Activated CD4-positive, alpha-beta T cell treated with anti-CD3 and anti-CD28 coated beads, Interleukin-10, Interleukin-2, amounts not matched to agents 100 ng/mL and 50 ng/mL, durations not matched to agents 16 hours and 8 hours (primary cell): ENCODE results near the gene ADCY7.

Experiments used
- DNase-seq: peaks from one replicate; pipeline ENCODE4 v3.0.0-alpha.2; 2020

ADCY7 gene

DNA sequence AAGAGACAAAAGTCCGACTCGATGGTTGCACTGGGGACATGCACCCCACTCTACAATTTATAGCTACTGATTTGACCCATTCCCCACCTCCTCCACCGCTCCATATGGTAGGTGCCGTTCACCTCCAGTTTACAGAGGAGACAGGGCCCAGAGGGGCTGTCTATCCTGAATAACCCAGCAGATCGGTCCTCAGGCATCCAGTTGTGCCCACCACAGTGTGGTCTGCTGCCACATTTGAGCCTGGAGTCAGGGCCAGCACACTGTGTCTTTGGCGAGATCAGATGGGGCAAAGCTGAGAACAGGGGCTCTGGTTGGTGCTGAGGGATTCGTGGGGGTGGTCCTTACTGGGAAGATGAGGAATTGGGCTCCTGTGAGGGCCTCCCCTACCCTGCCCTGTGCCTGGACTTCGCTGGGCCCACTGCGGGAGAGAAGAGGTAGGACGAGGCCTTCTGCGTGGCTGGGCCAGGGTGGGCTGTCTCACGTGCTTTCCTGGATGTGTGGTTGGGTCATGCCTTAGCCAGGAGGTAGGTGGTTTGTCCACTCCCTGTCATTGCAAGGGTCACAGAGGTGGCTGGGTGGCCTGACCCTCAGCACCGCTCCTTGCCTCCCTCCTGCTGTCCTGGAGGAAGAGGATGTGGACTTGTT, 2.8 kb downstream of the ADCY7 start:
- no peak for DNase-seq

DNA sequence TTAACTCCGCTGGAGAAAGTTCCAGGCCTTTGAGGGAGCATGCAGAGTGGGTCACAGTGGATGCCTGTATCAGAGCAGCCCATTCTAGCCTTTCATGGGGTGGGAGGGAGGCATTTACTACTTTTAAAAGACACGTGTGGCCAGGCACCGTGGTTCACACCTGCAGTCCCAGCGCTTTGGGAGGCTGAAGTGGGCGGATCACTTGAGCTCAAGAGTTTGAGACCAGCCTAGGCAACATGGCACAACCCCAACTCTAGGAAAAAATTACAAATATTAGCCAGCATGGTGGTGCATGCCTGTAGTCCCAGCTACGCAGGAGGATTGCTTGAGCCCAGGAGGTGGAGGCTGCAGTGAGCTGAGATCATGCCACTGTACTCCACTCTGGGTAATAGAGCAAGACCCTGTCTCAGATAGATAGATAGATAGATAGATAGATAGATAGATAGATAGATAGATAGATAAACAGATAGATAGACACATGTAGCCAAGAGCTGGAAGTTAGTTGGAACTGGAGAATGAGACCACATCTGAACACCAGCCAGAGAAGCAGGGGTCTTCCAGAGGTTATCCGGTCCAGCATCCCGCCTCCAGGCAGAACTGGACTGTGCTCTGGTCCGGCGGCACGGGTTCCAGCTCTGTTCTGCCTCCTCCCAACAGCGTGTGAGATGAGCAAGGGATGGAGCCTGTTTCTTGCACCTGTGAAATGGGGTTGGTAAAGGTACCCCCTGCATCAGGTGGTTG, 3.6 kb downstream of the ADCY7 start:
- DNase-seq = no peak

DNA sequence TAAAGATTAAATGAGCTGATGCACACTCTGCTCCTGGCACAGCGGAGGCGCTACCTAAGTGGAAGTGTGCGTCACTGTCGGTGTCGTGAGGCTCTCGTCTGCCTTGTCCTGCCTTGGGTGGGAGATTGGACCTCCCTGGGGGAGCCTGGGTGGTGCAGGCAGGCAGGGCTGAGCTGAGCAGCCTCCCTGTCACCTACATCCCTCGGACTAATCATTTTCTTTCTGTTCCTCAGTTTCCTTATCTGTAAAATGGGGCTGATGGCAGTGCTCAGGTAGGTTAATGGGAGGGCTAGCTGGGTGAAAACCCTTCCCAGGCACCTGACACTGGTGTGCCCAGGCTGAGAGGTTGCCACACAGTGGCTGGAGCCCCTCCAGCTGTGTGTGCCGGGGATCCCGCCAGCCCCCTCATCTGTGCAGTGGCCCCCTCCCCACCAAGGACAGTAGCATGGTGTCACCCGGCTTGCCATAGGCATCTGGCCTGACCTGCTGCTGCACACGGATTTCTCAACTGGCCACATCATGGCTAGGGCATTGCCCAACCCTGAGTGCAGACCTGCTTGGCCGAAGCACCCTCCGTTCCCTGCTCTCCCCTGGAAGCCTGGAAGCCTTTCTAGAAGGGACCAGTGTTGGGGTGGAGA, 4.3 kb downstream of the ADCY7 start:
- DNase-seq = no peak

DNA sequence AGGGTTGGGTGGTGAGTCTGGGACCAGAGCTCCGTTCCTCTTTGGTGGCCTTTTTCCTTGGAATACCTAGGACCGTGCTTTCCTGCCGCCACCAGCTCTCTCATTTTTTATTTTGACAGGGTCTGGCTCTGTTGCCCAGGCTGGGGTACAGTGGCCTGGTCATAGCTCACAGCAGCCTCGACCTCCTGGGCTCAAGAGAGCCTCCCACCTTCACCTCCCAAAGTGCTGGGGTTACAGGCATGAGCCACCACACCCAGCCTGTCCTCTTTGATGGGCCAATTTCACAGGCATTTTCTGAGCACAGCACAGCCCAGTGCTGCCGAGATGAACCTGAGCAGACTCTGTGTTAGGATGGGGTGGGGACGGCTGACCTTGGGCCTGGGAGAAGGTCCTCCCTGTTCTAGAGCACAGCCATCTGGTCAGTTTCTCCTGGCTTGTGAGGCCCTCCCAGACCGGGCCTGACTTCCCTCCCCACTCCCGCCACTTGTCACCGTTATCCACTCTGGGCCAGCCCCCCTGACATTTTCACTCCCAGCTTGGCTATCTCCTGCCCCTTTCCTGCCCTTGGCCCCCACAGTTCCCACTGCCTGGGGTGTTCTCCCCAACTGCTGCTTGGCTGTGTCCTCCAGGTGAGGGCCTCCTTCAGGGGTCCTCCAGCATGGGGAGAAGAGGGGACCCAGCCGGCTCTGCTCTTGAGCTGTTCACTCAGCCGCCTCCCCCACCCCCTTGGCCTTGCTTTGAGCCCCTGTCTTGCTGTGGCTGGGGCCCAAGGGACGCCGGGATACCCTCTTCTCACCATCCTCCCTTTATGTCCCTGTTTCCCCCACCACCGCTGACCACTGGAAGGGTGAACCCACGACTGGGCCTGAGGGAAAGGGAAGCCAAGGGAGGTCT, 5.0 kb downstream of the ADCY7 start:
- no peak for DNase-seq

DNA sequence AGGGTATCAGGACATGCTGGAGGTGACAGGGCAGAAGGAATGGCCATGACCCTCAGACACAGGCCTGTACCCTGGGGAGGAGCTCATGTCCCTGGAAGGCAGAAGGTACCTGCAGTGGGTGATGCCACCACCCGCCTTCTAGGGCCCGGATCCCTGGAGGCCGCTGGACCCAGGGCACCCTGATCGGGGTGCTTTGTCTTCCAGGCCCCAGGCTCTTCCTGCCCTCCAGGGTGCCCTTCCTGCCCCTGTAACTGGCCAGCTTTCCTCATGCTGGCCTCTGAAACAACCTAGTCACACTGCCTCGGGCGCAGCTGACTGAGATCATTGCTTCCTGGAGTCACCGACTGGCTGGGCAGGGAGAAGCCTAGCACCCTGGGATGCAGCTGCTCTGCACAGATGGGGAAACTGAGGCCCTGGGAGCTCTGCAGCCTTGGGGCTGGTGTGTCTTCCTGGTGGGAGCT, 5.8 kb downstream of the ADCY7 start:
- DNase-seq = no peak

DNA sequence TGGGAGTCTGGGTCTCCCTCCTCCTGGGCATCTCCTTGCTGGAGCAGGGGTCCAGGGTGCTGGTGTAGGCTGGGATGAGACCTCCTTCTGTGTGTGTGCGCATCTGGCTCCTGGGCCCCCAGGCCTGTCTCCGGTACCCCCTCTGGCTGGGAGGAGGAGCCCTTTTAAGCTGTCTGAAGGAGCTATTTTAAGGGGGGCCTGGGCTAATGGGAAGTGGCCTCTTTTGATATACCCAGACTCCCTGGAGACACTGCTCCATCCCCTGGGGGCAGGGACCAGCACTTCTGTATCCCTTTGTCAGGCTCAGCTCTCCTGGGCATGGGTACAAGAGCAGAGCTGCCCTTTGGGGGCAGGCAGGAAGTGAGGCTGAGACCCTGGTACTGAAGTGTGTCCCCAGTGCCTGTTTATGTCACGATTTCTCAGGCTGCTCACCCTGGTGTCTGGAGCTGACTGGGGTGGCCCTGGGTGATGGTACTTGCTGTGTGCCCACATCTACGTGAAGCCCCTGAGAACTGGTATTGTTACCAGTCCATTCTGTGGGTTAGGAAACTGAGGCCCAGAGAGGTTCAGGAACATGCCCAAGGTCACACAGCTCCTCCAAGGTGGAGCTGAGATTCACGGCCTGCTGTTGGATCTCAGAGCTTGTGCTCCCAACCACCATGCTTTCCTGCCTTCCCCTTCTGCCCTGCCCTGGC, 6.5 kb downstream of the ADCY7 start:
- no peak for DNase-seq

DNA sequence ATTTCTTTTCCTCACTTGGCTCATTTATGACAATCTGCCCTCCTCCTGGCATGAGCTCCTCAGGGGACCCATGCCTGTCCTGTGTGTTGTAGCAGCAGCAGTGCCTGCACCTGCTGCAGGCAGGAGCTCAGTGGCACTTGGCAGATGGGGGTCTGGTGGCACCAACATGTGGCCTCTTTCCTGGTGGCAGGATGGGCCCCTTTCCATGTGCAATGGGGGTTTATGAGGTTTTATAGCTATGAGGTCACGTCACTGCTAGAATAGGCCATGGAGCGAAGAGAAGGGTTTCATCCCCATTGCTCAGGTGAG, 7.0 kb downstream of the ADCY7 start:
- no peak for DNase-seq

DNA sequence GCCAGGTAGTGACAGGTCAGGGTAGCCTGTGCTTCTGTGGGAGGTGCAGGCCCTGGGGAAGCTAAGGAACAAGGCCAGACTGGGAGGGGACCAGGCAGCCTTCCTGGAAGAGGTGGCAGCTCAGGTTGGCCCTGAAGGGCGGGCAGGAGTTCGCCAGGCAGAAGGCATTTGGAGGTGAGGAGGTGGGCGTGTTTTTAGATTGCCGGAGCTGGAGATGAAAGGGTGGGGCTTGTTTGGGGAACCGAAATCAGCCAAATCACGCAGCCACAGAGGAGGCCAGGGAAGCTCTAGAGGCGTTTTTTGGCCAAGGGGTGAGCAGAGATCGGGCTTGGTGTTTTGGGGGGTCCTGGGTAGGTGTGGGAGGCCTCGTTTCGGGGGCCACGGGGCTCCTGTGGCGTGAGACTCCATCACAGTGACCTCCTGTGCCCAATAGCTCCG, 7.6 kb downstream of the ADCY7 start:
- peak; percentile 65 for DNase-seq

DNA sequence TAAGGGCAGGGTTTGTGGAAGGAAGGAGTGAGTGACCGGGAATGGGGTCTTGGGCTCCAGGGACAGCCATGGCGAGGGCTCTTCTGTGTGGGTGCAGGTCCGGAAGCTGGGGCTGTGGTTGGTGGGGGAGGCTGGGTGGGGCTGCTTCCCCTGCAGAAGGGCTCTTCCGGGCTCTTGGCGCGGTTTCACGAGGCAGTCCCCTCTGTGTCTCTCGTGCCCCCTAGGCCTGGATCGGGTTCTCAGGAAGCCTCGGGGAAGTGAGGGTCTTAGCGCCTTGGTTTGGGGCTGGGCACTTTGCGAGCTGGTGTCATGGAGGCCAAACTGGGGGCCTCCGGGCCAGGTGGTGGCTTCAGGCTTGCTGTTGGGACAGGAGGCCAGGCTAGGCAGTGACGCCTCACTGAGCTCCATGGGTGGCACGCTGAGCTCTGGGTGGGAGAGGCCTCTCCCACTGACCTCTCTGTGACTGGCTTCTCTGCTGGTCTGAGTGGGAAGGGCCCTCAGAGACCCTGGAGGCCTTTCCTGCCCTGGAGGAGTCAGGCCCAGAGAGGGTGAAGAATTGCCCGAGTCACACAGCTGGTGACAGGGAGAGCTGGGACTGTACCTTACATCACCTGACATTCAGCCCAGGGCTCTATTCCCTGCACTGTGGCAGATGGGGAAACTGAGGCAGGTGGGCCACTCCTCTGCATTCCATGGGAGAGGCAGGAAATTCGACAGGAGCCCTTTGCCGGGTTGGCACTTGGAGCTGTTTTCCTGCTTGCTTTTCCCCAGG, 8.2 kb downstream of the ADCY7 start:
- peak; percentile 67 for DNase-seq

DNA sequence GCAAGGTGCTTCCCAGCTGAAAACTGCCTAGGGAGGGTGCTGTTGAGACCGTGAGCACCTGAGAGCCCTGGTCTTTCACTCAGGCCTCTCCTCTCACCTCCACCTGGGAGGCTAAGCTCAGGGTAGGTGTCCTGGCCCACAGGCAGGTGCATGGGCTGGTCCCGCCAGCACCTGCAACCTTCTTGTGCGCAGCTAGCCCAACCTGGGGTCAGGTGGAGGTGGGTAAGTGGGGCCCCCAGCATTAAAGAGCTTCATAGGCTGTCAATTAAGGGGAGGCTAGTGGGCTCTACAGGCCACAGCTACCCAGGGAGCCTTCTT, 8.7 kb downstream of the ADCY7 start:
- DNase-seq = no peak

DNA sequence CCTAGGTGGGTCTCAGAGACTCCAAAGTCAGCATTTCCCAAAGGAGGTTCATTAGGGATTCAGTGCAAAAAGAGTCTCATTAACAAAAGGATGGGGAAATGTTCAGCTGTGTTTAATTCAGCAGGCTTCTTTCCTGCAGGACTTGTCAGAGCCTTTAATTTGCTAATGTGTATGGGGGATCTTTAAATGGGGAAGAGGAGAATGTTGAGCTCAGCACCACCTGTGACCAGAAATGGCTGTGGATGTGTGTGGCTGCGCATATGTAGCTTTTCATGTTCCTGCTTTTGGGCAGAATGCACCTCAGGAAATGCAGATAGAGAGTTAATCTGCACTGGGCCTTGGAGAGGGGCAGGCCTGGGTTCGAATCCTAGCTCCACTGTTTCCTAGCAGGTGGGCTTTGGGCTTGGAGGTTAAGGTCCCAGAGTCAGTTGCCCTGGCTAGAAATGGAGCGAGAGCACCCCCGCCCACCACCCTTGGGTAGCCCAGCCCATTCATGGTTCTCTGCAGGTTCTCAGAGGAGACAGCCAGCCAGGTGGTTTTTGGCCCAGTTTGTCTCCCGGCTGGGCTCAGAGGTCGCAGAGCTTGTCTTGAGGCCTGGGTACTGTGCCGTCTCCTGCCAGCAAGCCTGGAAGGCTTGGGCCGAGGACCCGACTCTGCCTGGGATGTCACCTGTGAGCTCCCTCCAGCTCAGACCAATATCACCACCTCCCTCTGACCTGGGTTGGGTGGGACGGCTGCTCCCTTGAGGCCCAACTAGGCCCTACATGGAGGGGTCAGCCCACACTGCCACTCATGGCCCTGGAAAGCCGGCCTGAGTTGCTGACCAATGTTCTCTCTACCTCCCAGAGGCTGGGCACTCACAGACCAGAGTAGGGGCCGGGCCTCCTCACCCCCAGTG, 9.3 kb downstream of the ADCY7 start:
- no peak for DNase-seq

DNA sequence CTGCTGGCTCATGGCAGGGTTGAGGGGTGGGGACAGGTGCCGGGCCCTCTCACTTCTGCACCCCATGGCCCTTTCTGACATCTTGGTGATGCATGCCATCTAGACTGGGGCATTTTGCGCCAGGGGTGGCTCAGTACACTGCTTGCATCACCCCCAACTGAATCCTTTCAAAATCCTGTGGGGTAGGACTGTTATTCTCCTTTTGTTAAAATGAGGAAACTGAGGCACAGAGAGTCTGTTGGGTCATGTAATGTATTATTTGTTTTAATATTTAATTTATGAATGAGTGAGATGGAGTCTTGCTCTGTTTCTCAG, 9.9 kb downstream of the ADCY7 start:
- no peak for DNase-seq

DNA sequence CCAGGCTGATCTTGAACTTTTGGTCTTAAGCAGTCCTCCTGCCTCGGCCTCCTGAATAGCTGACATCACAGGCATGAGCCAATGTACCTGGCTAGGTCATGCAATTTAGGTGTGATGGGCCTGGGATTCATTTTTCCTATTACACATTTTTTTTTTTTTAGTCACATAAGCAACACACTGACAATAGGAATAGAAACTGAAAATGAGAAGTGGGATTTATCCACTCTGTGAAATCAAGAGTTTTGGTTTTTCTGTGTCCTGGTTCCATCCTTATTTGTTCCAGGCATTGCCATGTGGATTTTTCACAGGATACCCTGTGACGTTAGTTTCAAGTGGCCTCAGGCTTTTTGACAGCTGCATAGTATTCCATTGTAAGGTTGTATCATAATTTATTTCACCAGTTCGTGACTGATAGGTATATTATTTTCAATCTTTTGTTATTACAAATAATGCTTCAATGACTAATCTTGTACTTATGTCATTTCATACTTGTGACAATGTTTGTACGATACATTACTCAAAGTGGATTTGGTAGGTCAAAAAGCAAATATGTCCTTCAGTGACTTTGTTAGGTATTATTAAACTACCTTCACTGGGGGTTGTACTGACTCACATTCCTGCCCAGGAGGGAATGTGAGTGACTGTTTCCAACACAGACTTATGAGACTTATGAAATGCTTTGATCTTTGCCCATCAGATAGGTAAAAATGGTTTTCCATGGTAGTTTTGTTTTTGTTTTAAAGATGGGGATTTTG, 10.6 kb downstream of the ADCY7 start:
- DNase-seq = peak; percentile 63

DNA sequence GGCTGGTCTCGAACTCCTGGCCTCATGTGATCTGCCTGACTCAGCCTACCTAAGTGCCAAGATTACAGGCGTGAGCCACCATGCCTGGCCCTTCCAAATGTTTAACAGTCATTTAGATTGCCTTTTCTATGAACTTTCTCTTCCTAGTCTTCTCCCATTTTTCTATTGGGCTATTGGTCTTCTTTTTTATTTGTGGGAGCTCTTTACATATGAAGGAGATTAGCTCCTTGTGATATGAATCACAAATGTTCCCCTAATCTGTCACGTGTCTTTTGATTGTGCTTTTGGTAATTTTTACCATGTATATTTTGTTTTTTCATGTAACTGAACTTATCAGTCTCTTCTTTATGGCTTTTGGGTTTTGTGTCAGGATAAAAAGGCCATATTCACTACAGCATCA, 11.9 kb downstream of the ADCY7 start:
- DNase-seq = no peak

DNA sequence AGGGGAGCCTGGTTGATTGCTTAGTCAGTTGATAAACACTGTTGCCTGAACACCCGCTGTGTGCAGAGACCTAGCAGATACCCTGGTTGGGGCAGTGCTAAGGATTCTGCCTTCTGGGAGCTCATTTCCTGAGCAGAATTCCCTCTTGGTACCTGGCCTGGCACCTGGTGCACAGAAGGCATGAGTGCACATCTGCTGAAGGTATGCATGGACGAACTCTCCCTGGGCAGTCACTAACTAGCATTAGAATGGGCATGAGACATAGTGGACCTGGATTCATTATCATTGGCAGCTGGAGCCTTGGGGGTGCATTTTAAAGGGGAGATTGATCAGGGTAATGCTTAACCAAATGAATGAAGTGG, 13.1 kb downstream of the ADCY7 start:
- DNase-seq = no peak

DNA sequence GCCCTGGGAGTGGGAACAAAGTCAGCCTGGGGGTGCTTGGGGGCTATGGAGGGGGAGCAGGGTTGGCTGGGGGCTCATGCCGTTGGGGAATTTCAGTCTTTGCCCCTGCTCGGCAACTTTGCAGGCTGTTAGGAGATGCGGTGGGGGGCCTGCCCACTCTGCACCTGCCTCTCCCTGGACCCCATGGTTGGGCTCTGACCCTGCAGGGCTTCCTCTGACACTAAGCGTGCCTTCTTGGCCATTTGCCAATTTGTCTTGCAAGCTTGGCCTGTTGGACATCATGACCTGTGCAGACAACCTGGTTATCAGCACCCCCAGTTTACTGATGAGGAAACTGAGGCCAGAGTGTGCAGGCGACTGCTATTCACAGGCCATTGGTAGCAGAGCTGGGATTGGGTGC, 14.6 kb downstream of the ADCY7 start:
- DNase-seq = no peak

DNA sequence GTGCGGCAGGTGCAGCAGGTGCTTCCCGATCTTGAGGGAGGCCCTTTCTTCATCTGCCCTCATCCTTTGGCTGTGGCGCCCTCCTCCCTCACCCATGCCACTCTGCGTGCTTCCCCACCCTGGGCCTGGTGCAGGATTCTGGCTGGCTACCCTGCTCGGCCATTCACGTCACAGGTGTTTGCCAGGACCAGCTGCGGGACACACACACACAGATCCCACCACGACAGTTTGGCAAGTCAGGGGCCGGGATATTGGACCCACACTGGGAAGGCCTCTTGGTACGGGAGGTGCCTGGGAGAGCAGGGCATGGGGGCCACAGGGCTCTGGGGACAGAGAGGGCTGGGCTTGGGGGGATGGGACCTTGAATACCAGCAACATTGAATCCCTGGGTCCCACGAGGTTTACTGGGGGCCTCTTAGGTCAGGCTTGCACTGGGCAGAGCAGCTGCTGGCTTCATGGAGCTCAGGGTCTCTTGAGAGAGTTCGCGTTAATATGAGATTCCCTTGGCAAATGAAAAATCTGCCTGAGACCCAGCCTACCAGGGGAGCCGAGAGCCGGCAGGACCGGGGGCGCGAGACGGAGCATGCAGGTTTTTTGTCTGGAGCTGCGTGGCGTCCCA, 15.1 kb downstream of the ADCY7 start:
- DNase-seq = no peak

DNA sequence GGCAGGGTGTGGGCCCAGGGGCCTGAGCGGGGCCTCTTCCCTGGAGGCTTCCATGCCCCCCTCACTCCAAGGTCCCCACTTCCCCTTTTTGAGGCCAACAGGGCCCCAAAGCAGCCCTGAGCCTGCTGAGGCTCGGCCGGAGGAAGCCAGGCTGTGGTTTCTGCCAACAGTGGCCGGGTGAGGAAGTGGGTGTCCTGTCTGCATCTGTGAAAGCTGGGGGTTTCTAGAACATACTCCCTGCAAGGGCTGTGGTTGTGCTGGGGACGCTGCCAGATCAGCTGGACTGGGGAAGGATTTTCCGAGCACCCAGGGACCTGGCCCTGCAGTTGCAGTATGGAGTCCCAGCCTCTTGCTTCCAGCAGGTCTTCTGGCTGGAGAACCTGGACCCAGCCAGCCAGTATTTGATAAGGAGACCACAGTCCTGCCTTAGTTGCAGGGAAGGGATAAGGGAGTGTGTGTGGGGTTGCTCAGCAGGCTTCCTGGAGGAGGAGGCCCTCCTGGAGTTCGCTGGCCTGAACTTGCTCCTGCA, 15.7 kb downstream of the ADCY7 start:
- DNase-seq = peak; percentile 84

DNA sequence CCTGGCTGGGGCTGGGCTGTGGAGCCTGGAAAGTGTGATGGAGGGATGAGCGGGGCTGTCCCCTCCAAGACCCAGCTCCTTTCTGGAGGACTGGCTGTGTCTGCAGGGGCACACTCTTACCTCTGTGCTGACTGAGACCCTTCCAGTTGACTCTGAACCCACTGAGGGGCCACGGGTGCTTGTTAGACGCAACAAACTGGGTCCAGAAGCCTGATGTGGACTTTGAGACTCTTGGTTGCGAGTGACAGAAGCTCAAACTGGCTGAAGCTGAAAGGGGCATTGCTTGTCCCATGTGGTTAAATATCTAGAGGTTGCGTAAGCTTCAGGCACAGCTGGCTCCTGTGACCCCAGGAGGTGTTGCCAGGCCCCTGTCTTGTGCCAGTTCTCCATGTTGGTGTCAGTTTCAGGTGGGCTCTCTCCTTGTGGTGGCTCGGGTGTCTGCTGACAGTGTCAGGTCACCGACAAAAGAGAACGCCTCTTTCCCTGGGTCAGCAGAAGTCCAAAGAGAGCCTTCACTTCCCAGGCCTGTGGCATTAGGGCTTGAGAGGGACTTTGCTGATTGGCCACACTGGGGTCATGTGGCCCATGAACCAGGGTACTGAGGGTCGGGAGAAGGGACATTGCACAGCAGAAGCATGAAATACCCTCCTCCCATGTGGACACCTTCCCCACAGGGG, 16.7 kb downstream of the ADCY7 start:
- DNase-seq = no peak
